ENCODE data around the gene MEGF6. TPM values are rescaled to one million over a fixed set of nuclear protein-coding genes. Genes with fewer than 3 reads are reported as not detected.

Gene MEGF6
- total and polyA plus RNA-seq, 12 donors = 1.8 to 14.1 (median 7.0) TPM

- Histone ChIP-seq H3K36me3 (peaks cover 0 to 100% (median 89%) of the 10 kb centered on the region in 9 donors), H3K27me3 (no peaks in the 10 kb centered on the region), H3K4me1 (peaks cover 0 to 7% (median 0%) of the 10 kb centered on the region in 9 donors), H3K4me3 (no peak overlapping the region), H3K27ac (no peak overlapping the region), H3K9me3 (no peaks in the 10 kb centered on the region)
- DNase-seq (no peak), ATAC-seq (no peak)
- intact Hi-C loops (cut with DNase I) = no loop called here
- WGBS, 2 donors = 94 to 95% methylated on average over 17 of the region's 17 CpGs
- TF ChIP-seq CTCF (IDR thresholded peaks at IDR 0.05) = no peak
Observed at GRCh38 chr1:3632298-3632697, 21.0 kb upstream of the MEGF6 start.

- WGBS, 2 donors = 90 to 92% methylated on average over 36 of the region's 36 CpGs
- intact Hi-C loops (cut with DNase I) = no loop called here
- Histone ChIP-seq H3K4me3 (no peak overlapping the region), H3K27ac (no peak overlapping the region), H3K27me3 (no peaks in the 10 kb centered on the region), H3K4me1 (peaks cover 0 to 7% (median 0%) of the 10 kb centered on the region in 9 donors), H3K9me3 (no peaks in the 10 kb centered on the region), H3K36me3 (peaks cover 0 to 100% (median 83%) of the 10 kb centered on the region in 9 donors)
- ATAC-seq (peak in 2 of 8 donors; percentile 15 to 26), DNase-seq (no peak)
- no peak for TF ChIP-seq CTCF (IDR thresholded peaks at IDR 0.05)
Observed at GRCh38 chr1:3631320-3632260, 20.3 kb upstream of the MEGF6 start.

- Histone ChIP-seq H3K27me3 (no peaks in the 10 kb centered on the region), H3K9me3 (no peaks in the 10 kb centered on the region), H3K4me3 (no peak overlapping the region), H3K4me1 (peaks cover 1 to 13% (median 4%) of the 10 kb centered on the region in 9 donors), H3K36me3 (peaks cover 0 to 96% (median 76%) of the 10 kb centered on the region in 9 donors), H3K27ac (no peak overlapping the region)
- DNase-seq = no peak
- no peak for TF ChIP-seq CTCF (IDR thresholded peaks at IDR 0.05)
- WGBS, 2 donors = 82 to 86% methylated on average over 9 of the region's 9 CpGs
- intact Hi-C loops (cut with DNase I) = no loop called here
- peak in 2 of 8 donors; percentile 10 to 24 for ATAC-seq
Observed at GRCh38 chr1:3630914-3631313, 19.6 kb upstream of the MEGF6 start.

- DNase-seq = no peak
- intact Hi-C loops (cut with DNase I) = no loop called here
- WGBS, 2 donors = 67 to 77% methylated on average over 11 of the region's 11 CpGs
- Histone ChIP-seq H3K4me3 (no peak overlapping the region), H3K36me3 (peaks cover 0 to 89% (median 69%) of the 10 kb centered on the region in 9 donors), H3K9me3 (no peaks in the 10 kb centered on the region), H3K4me1 (peaks cover 4 to 19% (median 10%) of the 10 kb centered on the region in 9 donors), H3K27ac (no peak overlapping the region), H3K27me3 (no peaks in the 10 kb centered on the region)
- no peak for TF ChIP-seq CTCF (IDR thresholded peaks at IDR 0.05)
- no peak for ATAC-seq
Observed at GRCh38 chr1:3630161-3630611, 18.9 kb upstream of the MEGF6 start.
